HG02973 (cell line): ENCODE measurements around the gene KRTAP10-7.
"Not testable (repeated sequence)": the region's sequence is repeated elsewhere in the genome, so short reads cannot be mapped to it uniquely, and the experiment has no call there.

Experiments
- ATAC-seq: cut with Tn5 transposase; IDR thresholded peaks from one replicate; pipeline ENCODE4 v1.9.1; 2021; ENCODE audit warnings: moderate library complexity; ENCODE audit not compliant: unreplicated experiment

The KRTAP10-7 gene

DNA sequence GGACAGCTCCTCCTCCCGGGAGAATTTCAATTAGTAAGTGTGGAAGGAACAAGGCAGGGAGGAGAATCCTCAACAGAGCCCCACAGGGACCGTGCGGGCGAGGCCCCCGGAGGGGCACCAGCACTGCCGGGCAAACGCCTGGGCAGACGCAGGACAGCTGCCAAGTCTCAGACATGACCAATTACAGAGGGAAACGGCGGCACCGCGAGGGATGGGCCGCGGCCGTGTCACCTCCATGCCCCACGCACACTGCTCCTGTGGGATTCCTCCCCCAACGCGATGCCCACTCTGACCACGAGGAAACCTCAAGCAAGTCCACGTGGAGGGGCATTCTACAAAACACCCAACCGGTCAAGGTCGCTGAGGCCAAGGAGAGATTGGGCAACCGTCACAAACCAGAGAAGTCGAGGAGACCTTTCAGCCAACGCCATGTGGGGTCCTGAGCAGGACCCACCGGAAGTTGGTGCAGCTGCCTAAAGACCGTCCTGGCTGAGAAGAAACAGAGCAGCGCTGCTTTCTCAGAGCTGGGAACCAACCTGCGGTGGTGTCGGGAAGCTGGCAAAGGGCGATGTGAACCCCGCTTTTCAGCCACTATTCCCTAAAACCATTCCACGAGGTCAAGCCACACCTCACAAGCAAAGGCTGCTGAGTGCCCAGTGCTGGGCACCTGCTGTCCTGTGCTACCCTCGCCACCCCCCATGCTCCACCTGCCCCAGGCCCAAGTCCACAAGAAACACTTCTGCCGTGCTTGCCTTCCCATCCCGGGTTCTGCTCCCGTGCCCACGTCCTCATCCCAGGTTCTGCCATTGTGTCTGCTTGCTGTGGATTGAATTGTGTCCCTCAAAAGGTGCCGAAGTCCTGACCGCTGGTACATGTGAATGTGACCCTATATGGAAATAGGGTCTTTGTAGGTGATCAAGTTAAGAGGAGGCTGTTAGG is 28.3 kb upstream of the KRTAP10-7 start:
- ATAC-seq = no peak

DNA sequence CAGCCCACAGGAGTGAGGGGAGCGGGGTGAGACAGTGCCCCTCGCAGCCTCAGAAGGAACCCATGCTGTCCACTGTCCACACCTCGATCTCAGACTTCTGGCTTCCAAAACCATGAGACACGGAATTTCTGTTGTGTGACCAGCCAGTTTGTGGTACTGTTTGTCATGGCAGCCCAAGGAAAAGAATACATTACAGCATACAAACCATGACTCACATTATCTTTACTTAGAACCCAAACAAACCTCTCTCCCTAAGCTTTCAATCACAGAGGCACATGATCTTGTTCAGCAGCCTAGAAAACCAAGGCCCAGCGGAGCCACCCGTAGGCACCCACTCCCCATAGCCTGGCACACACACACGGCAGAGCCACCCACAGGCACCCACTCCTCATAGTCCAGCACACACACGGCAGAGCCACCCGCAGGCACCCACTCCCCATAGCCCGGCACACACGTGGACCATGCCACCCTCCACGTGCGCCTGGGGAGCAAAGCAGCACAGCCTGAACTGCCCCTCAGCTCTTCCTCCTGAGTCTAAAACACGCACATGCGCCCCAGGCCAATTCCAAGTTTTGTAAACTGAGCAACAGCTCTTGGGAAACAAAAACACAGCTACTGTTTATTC is 27.3 kb upstream of the KRTAP10-7 start:
- no peak for ATAC-seq

- ATAC-seq = not testable (repeated sequence)
These were observed 26.6 kb upstream of the KRTAP10-7 start, which contains the start of gene KRTAP10-4 for GRCh38 chr21:44573630-44574456. Gene KRTAP10-4 (plus strand): TSS chr21:44573729. CDS start chr21:44573759, 30 bp downstream.

DNA sequence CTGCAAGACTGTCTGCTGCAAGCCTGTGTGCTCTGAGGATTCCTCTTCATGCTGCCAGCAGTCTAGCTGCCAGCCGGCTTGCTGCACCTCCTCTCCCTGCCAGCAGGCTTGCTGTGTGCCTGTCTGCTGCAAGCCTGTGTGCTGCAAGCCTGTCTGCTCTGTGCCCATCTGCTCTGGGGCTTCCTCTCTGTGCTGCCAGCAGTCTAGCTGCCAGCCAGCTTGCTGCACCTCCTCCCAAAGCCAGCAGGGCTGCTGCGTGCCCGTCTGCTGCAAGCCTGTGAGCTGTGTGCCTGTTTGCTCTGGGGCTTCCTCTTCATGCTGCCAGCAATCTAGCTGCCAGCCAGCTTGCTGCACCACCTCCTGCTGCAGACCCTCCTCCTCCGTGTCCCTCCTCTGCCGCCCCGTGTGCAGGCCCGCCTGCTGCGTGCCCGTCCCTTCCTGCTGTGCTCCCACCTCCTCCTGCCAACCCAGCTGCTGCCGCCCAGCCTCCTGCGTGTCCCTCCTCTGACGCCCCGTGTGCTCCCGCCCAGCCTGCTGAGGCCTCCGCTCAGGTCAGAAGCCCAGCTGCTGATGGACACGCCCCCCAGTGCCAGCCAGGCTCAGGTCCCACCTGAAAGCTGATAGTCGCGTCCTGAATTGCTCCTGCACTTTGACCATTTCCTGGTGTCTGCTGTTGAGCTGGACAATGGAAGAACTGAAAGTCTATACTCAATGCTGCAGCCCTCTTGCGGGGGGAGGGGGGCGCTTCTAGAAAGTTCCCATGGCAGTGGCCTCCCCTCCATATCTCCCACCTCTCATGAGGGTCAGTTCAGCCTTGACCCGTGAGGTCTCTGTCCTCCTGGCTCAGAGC is 25.7 kb upstream of the KRTAP10-7 start:
- no peak for ATAC-seq

- no peak for ATAC-seq
These were observed 24.9 kb upstream of the KRTAP10-7 start for GRCh38 chr21:44575307-44576024.

DNA sequence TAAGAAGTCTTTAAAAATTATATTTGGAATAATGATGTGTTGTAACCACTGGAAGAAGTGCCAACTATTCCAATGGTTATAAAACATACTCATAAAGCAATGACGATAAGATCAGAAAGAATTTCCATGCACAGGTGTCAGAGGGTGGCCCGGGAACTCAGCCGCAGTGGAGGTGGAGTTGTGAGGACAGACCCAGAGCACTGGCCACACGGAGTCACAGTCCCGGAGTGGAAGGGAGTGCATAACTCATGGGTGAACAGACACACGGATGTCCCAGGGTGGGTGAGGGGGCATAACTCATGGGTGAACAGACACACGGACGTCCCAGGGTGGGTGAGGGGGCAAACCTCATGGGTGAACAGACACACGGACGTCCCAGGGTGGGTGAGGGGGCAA is 24.4 kb upstream of the KRTAP10-7 start:
- ATAC-seq = no peak

GRCh38 chr21:44578371-44579055 is 21.9 kb upstream of the KRTAP10-7 start:
- ATAC-seq = no peak

GRCh38 chr21:44579056-44579832 is 21.2 kb upstream of the KRTAP10-7 start:
- no peak for ATAC-seq

GRCh38 chr21:44579833-44580144 is 20.6 kb upstream of the KRTAP10-7 start:
- ATAC-seq = no peak

DNA sequence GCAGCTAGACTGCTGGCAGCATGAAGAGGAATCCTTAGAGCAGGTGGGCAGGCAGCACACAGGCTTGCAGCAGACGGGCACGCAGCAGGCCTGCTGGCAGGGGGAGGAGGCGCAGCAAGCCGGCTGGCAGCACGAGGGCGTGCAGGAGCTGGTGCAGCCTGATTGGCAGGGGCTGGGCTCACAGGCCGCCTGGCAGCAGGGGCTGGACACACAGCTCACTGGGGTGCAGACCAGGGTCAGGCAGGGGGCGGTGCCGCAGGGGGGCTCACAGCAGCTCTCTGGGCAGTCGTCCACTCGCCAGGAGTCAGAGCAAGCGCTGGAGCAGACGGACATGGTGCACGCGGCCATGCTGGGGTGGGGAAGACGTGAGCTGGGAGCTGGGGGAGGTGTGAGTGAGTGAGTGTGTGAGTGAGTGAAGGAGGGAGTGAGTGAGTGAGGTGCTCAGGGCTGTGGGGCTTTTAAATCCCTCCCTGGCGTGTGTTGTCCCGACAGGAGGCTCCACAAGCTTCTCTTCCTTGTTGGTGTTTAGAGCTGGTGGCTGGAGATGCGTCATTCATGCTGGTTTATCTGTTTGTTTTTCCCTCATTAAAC is 20.1 kb upstream of the KRTAP10-7 start, which contains the start of gene KRTAP10-5:
Gene KRTAP10-5, minus strand, starts transcription at position 374 of the 591 bp plus-strand sequence. Its CDS starts 26 bp downstream, at position 348.
- not testable (repeated sequence) for ATAC-seq

GRCh38 chr21:44581158-44581557 is 19.2 kb upstream of the KRTAP10-7 start:
- no peak for ATAC-seq

DNA sequence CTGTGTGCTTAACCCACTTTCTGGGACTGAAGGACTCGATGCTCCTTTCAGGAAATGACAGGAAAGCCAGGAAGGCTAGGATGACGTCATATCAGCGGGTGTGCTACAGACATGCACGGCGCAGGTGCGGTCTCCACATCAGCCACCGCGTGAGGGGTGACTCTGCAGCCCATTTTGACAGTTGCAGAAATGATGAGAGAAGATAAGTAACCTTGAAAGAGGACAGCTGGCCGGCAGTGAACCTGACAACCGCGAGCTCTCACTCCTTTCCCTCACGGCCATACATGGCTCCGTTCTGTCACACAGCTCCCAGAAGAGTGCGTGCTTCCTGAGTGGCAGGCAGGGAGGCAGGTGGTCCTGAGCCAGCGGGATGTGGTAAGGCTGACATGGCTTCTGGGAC is 18.3 kb upstream of the KRTAP10-7 start:
- ATAC-seq = no peak

GRCh38 chr21:44583089-44583799 is 17.2 kb upstream of the KRTAP10-7 start:
- ATAC-seq = no peak

GRCh38 chr21:44583800-44584147 is 16.6 kb upstream of the KRTAP10-7 start:
- ATAC-seq = no peak

- ATAC-seq = no peak
These were observed 14.5 kb upstream of the KRTAP10-7 start for GRCh38 chr21:44585892-44586291.

DNA sequence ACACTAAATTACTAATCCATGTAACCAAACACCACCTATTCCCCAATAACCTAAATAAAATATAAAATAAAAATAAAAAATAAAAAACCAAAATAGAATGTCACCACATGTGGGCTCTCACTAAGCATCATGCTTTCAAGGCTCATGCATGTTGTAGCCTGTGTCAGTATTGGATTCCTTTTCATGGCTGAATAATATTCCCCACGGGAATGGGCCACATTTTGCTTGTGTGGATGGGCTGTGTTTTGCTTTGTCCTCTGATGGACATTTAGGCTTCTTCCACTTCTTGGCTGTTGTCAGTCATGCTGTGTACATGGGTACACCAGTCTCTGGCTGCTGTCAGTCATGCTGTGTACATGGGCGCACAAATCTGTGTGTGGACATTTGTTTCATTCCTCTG is 11.3 kb upstream of the KRTAP10-7 start:
- no peak for ATAC-seq

GRCh38 chr21:44589586-44590305 is 10.7 kb upstream of the KRTAP10-7 start:
- ATAC-seq = no peak
